HCT116 (cell line): Measurements from ENCODE around the gene TGM6. TPM values are rescaled to one million over a fixed set of nuclear protein-coding genes. Genes with fewer than 3 reads are reported as not detected.

Source experiments
- ATAC-seq: fragments of 200-7000 bp; cut with Tn5 transposase; 2 replicates; pipeline ENCODE4 v1.9.1; 2020; ENCODE audit warnings: mild to moderate bottlenecking, moderate library complexity
- BruUV-seq: library from RNA; stranded (reverse); fragments of 400-500 nt; replicated peaks from 2 replicates; lab custom pipeline; 2021; lab: Mats Ljungman, UMichigan
- CTCF ChIA-PET: fragments of 300-600 bp; sonication (Branson Sonifier 250); formaldehyde crosslinking; loops from one replicate; lab custom pipeline; 2021; ENCODE audit warnings: antibody characterized with exemption; lab: Charles Lee
- POLR2A ChIA-PET: fragments of 300-600, 350-600 bp; sonication (Branson Sonifier 250); formaldehyde crosslinking; loops from one replicate; lab custom pipeline; 2021; ENCODE audit warnings: antibody characterized with exemption; lab: Charles Lee
- RAD21 ChIA-PET, 2 experiments: fragments of 300-600 bp; sonication (Branson Sonifier 250); formaldehyde crosslinking; loops; one replicate each; lab custom pipeline; 2023; ENCODE audit warnings: low total read pairs in 2 of 2; ENCODE audit not compliant: uncharacterized antibody in 2 of 2, unreplicated experiment in 2 of 2, low non-redundant PET in 1 of 2; lab: Charles Lee
- DNase-seq: peaks from one replicate; pipeline ENCODE4 v3.0.0-alpha.2; 2010; ENCODE audit warnings: low read depth, low spot score
- H2AFZ ChIP-seq: fragments of 200-600 bp; shearing (Covaris generic), sonication (generic); 2 replicates; pipeline ENCODE4 v1.6.1; 2017; ENCODE audit warnings: low read depth, mixed run types, mixed read lengths, antibody characterized with exemption, low read length; ENCODE audit not compliant: poor library complexity, severe bottlenecking
- H3K27ac ChIP-seq: 2 replicates; pipeline ENCODE4 v1.5.1; 2012; ENCODE audit warnings: low read depth, low read length
- H3K27me3 ChIP-seq: fragments of 200-600 bp; sonication (generic); 2 replicates; pipeline ENCODE4 v1.6.1; 2016; ENCODE audit warnings: mixed run types, low read length, mixed read lengths; ENCODE audit not compliant: insufficient read depth
- H3K36me3 ChIP-seq, 2 experiments: fragments of 200-500 bp in 1 of 2; fragments of 200-600 bp in 1 of 2; sonication (Bioruptor generic) in 1 of 2; sonication (generic) in 1 of 2; 2 replicates each; pipeline versions ENCODE4 v1.5.1 to v1.6.1; 2014 to 2016; ENCODE audit warnings: low read length in 2 of 2, inconsistent platforms in 1 of 2, mixed read lengths in 1 of 2, mixed run types in 1 of 2; ENCODE audit not compliant: insufficient read depth in 2 of 2, control insufficient read depth in 1 of 2
- H3K4me1 ChIP-seq, 2 experiments: fragments of 200-600 bp in 1 of 2; sonication (generic) in 1 of 2; 2 replicates each; pipeline versions ENCODE4 v1.5.1 to v1.6.1; 2012 to 2017; ENCODE audit warnings: low read length in 2 of 2, inconsistent platforms in 1 of 2, mild to moderate bottlenecking in 1 of 2, mixed read lengths in 1 of 2, mixed run types in 1 of 2, moderate library complexity in 1 of 2; ENCODE audit not compliant: insufficient read depth in 2 of 2, control insufficient read depth in 1 of 2
- H3K4me2 ChIP-seq: fragments of 200-600 bp; sonication (generic); 2 replicates; pipeline ENCODE4 v1.6.1; 2017; ENCODE audit warnings: mixed run types, low read length, mixed read lengths
- H3K4me3 ChIP-seq, 2 experiments: fragments of 200-600 bp in 1 of 2; sonication (generic) in 1 of 2; replicated peaks in 1 of 2; 2 replicates each; pipeline ENCODE4 v1.5.1; 2011 to 2016; ENCODE audit warnings: low read length in 2 of 2, control low read depth in 1 of 2, low read depth in 1 of 2, mild to moderate bottlenecking in 1 of 2, mixed read lengths in 1 of 2, mixed run types in 1 of 2
- H3K79me2 ChIP-seq: fragments of 200-600 bp; sonication (generic); 2 replicates; pipeline ENCODE4 v1.6.1; 2017; ENCODE audit warnings: mild to moderate bottlenecking, mixed run types, low read length, moderate library complexity, mixed read lengths; ENCODE audit not compliant: insufficient read depth
- H3K9ac ChIP-seq: fragments of 200-600 bp; sonication (generic); 2 replicates; pipeline ENCODE4 v1.6.1; 2016; ENCODE audit warnings: low read length, mixed read lengths
- H3K9me2 ChIP-seq: fragments of 200-600 bp; sonication (generic), shearing (Covaris generic); 2 replicates; pipeline ENCODE4 v1.6.1; 2017; ENCODE audit warnings: mixed run types, mild to moderate bottlenecking, moderate library complexity; ENCODE audit not compliant: insufficient read depth
- H3K9me3 ChIP-seq, 2 experiments: fragments of 200-500 bp in 1 of 2; fragments of 200-600 bp in 1 of 2; sonication (Bioruptor generic) in 1 of 2; sonication (generic) in 1 of 2; 2 replicates each; pipeline ENCODE4 v1.6.1; 2014 to 2017; ENCODE audit warnings: low read length in 2 of 2, mixed read lengths in 2 of 2, inconsistent platforms in 1 of 2, low read depth in 1 of 2, mild to moderate bottlenecking in 1 of 2, mixed run types in 1 of 2, moderate library complexity in 1 of 2; ENCODE audit not compliant: control insufficient read depth in 1 of 2, insufficient read depth in 1 of 2
- H4K20me1 ChIP-seq: fragments of 200-600 bp; sonication (generic), shearing (Covaris generic); 2 replicates; pipeline ENCODE4 v1.6.1; 2017; ENCODE audit warnings: mixed run types, mild to moderate bottlenecking, moderate library complexity; ENCODE audit not compliant: insufficient read depth
- ATF3 ChIP-seq: IDR thresholded peaks from 2 replicates; pipeline ENCODE4 v1.6.1; 2012
- CBX3 ChIP-seq: IDR thresholded peaks from 2 replicates; pipeline ENCODE4 v1.6.1; 2012; ENCODE audit warnings: low read depth
- CEBPB ChIP-seq: IDR thresholded peaks from 2 replicates; pipeline ENCODE4 v1.6.1; 2012; ENCODE audit warnings: low read depth
- EGR1 ChIP-seq: IDR thresholded peaks from 2 replicates; pipeline ENCODE4 v1.6.1; 2012; ENCODE audit warnings: low read depth
- ELF1 ChIP-seq: IDR thresholded peaks from 2 replicates; pipeline ENCODE4 v1.6.1; 2012; ENCODE audit warnings: low read depth, borderline replicate concordance
- EZH2phosphoT487 ChIP-seq: fragments of 200-600 bp; IDR thresholded peaks from 2 replicates; pipeline ENCODE4 v1.6.1; 2018; ENCODE audit warnings: antibody characterized with exemption, borderline replicate concordance
- FOSL1 ChIP-seq: IDR thresholded peaks from 2 replicates; pipeline ENCODE4 v1.6.1; 2012; ENCODE audit warnings: low read depth
- MAX ChIP-seq: IDR thresholded peaks from 2 replicates; pipeline ENCODE4 v1.6.1; 2012
- POLR2A ChIP-seq: IDR thresholded peaks from 2 replicates; pipeline ENCODE4 v1.7.0; 2011; ENCODE audit warnings: borderline replicate concordance; ENCODE audit not compliant: insufficient read depth, insufficient read length; ENCODE audit errors: extremely low read depth
- POLR2AphosphoS5 ChIP-seq: IDR thresholded peaks from 2 replicates; pipeline ENCODE4 v1.6.1; 2011; ENCODE audit warnings: mild to moderate bottlenecking, low read depth, low read length, moderate library complexity
- RAD21 ChIP-seq: IDR thresholded peaks from 2 replicates; pipeline ENCODE4 v1.6.1; 2012; ENCODE audit warnings: low read depth, mild to moderate bottlenecking
- SRF ChIP-seq: IDR thresholded peaks from 2 replicates; pipeline ENCODE4 v1.6.1; 2012; ENCODE audit warnings: low read depth
- YY1 ChIP-seq: IDR thresholded peaks from 2 replicates; pipeline ENCODE4 v1.6.1; 2011; ENCODE audit warnings: low read length, low read depth, moderate library complexity, mild to moderate bottlenecking; ENCODE audit not compliant: insufficient replicate concordance; ENCODE audit errors: extremely low read depth
- ZBTB33 ChIP-seq: IDR thresholded peaks from 2 replicates; pipeline ENCODE4 v1.6.1; 2011; ENCODE audit warnings: mild to moderate bottlenecking, low read length, moderate library complexity; ENCODE audit not compliant: insufficient replicate concordance; ENCODE audit errors: extremely low read depth
- intact Hi-C: fragments of 100-400 bp; cut with micrococcal nuclease; formaldehyde crosslinking; loops from 2 replicates; pipeline ENCODE4 v1.10.0; 2022
- total RNA-seq: library from RNA; stranded (reverse); gene quantifications from one replicate; pipeline ENCODE4 v1.2.1, GENCODE V29; 2021; ENCODE audit not compliant: unreplicated experiment
- TF ChIP-seq, protein P1 (sequence below), 3 experiments: fragments of 200-600 bp in 1 of 3; sonication (generic) in 1 of 3; IDR thresholded peaks in 2 of 3; conservative IDR thresholded peaks in 1 of 3; 2 replicates each; pipeline ENCODE4 v1.5.1; 2012 to 2017; ENCODE audit warnings: low read depth in 2 of 3, low read length in 2 of 3, antibody characterized with exemption in 1 of 3, borderline replicate concordance in 1 of 3, control low read depth in 1 of 3, mild to moderate bottlenecking in 1 of 3, mixed read lengths in 1 of 3, mixed run types in 1 of 3, moderate library complexity in 1 of 3; ENCODE audit not compliant: insufficient read depth in 1 of 3

TGM6 gene
- total RNA-seq, 1 experiment from 2014 or later = not detected

GRCh38 chr20:2400290-2400689 is 19.6 kb downstream of the TGM6 start:
- no TSS peak for BruUV-seq
- Histone ChIP-seq H2AFZ (no peak overlapping the region), H3K9me2 (no peaks in the 10 kb centered on the region), H3K9ac (no peak overlapping the region), H3K27ac (no peak overlapping the region), H3K4me2 (no peak overlapping the region), H4K20me1 (no peaks in the 10 kb centered on the region), H3K36me3 (no peaks in the 10 kb centered on the region), H3K4me3 (no peak overlapping the region), H3K9me3 (peaks cover 0 to 6% of the 10 kb centered on the region in 2 experiments; a peak in 1 of 4 replicates), H3K4me1 (no peaks in the 10 kb centered on the region), H3K79me2 (no peaks in the 10 kb centered on the region), H3K27me3 (no peaks in the 10 kb centered on the region)
- TF ChIP-seq RAD21 (no peak), YY1 (no peak), POLR2A (no peak), CBX3 (no peak), EGR1 (no peak), EZH2phosphoT487 (no peak), MAX (no peak), POLR2AphosphoS5 (no peak), ZBTB33 (no peak), CEBPB (no peak), ATF3 (no peak), ELF1 (no peak), FOSL1 (no peak), SRF (no peak)
- TF ChIP-seq, protein P1, sequence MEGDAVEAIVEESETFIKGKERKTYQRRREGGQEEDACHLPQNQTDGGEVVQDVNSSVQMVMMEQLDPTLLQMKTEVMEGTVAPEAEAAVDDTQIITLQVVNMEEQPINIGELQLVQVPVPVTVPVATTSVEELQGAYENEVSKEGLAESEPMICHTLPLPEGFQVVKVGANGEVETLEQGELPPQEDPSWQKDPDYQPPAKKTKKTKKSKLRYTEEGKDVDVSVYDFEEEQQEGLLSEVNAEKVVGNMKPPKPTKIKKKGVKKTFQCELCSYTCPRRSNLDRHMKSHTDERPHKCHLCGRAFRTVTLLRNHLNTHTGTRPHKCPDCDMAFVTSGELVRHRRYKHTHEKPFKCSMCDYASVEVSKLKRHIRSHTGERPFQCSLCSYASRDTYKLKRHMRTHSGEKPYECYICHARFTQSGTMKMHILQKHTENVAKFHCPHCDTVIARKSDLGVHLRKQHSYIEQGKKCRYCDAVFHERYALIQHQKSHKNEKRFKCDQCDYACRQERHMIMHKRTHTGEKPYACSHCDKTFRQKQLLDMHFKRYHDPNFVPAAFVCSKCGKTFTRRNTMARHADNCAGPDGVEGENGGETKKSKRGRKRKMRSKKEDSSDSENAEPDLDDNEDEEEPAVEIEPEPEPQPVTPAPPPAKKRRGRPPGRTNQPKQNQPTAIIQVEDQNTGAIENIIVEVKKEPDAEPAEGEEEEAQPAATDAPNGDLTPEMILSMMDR (IDR thresholded peaks at IDR 0.05 in 2 of 3, conservative IDR thresholded peaks at IDR 0.05 in 1 of 3; ENCODE audit: borderline replicate concordance in 1 of 3, insufficient read depth in 1 of 3, low read depth in 2 of 3, low read length in 2 of 3) = no peak
- ChIA-PET POLR2A (no interaction called here), CTCF (interaction anchor here (1.6 kb wide), 1 partner anchor 13 kb away, joined by 6 read pairs; no protein-coding TSS in a partner anchor), RAD21 (no interaction called here)
- DNase-seq = no peak
- no peak for ATAC-seq
- intact Hi-C loops = no loop called here
